Spleen (tissue), 11 donors: ENCODE results near the gene C1orf198. TPM values are rescaled to one million over a fixed set of nuclear protein-coding genes. Genes with fewer than 3 reads are reported as not detected.

Experiments used
- DNase-seq: peaks from one replicate; pipeline ENCODE4 v3.0.0-alpha.2; 2020
- H3K27ac ChIP-seq, 8 donors: fragments of 200-600 bp; sonication (generic) in 7 of 8; 1 replicate in 4 of 8; 2 replicates in 4 of 8; pipeline versions ENCODE4 v1.5.0 to v1.8.0; 2016 to 2021; ENCODE audit warnings: inconsistent platforms in 4 of 8, mild to moderate bottlenecking in 4 of 8, moderate library complexity in 1 of 8
- H3K27me3 ChIP-seq, 7 donors: fragments of 200-600 bp; sonication (generic) in 6 of 7; replicated peaks in 1 of 7; 1 replicate in 4 of 7; 2 replicates in 3 of 7; pipeline versions ENCODE4 v1.5.0 to v1.8.0; 2016 to 2021; ENCODE audit warnings: inconsistent platforms in 3 of 7, mild to moderate bottlenecking in 1 of 7
- H3K36me3 ChIP-seq, 6 donors: fragments of 200-600 bp; sonication (generic) in 5 of 6; 1 replicate in 4 of 6; 2 replicates in 2 of 6; pipeline versions ENCODE4 v1.5.0 to v1.8.0; 2016 to 2021; ENCODE audit warnings: inconsistent platforms in 2 of 6
- H3K4me1 ChIP-seq, 6 donors: fragments of 200-600 bp; sonication (generic) in 5 of 6; 1 replicate in 3 of 6; 2 replicates in 3 of 6; pipeline versions ENCODE4 v1.5.0 to v1.8.0; 2016 to 2021; ENCODE audit warnings: inconsistent platforms in 3 of 6
- H3K4me3 ChIP-seq, 8 donors: fragments of 200-600 bp; sonication (generic) in 7 of 8; 1 replicate in 4 of 8; 2 replicates in 4 of 8; pipeline versions ENCODE4 v1.5.0 to v1.8.0; 2016 to 2021; ENCODE audit warnings: inconsistent platforms in 4 of 8, mild to moderate bottlenecking in 4 of 8, moderate library complexity in 2 of 8
- H3K9me3 ChIP-seq, 8 donors: fragments of 200-600 bp; sonication (generic) in 7 of 8; 1 replicate in 4 of 8; 2 replicates in 4 of 8; pipeline versions ENCODE4 v1.5.0 to v1.8.0; 2016 to 2021; ENCODE audit warnings: inconsistent platforms in 4 of 8
- POLR2A ChIP-seq, 3 donors: fragments of 450-650 bp; IDR thresholded peaks; one replicate each; pipeline ENCODE4 v1.5.1; 2017; ENCODE audit warnings: antibody characterized with exemption in 3 of 3, mild to moderate bottlenecking in 1 of 3
- POLR2AphosphoS5 ChIP-seq, 3 donors: sonication (generic); formaldehyde crosslinking; IDR thresholded peaks; one replicate each; pipeline ENCODE4 v1.5.1; 2017; ENCODE audit warnings: antibody characterized with exemption in 3 of 3
- WGBS, 5 donors: extraction: QIAGEN DNeasy Blood & Tissue Kit in 3 of 5; methylation state at CpG; one replicate each; pipeline versions ENCODE4 v1.1.5 to v1.1.7; 2013 to 2018; 5-methylcytosine and 5-hydroxymethylcytosine counted together
- intact Hi-C: fragments of 100-400 bp; cut with DNase I; formaldehyde crosslinking; loops from one replicate; pipeline ENCODE4 v1.15.0; 2023; ENCODE audit warnings: low total_unique reads
- polyA plus RNA-seq, 3 donors: library from polyadenylated mRNA; stranded (reverse); fragments of 200-250 nt; gene quantifications; one replicate each; pipeline ENCODE4 v1.2.1, GENCODE V29; 2013
- total RNA-seq, 7 donors: library from RNA; depleted of rRNA in 3 of 7; stranded (reverse); fragments of >200 nt in 3 of 7; fragmentation: NEBNext Ultra II Directional in 4 of 7; extraction: Animal tissue kit (Norgen Biotek cat#: 25700) in 4 of 7; gene quantifications; one replicate each; pipeline versions ENCODE4 v1.1.0 to v1.2.1, GENCODE V29; 2016 to 2021
- TF ChIP-seq, protein P1 (sequence below), 11 experiments: fragments of 200-600 bp in 7 of 11; fragments of 450-650 bp in 4 of 11; sonication (generic) in 4 of 11; IDR thresholded peaks in 8 of 11; conservative IDR thresholded peaks in 3 of 11; 1 replicate in 7 of 11; 2 replicates in 4 of 11; pipeline versions ENCODE4 v1.4.0 to v1.8.0; 2016 to 2021; ENCODE audit warnings: antibody characterized with exemption in 11 of 11, inconsistent platforms in 4 of 11, mild to moderate bottlenecking in 1 of 11
- donor health status: healthy with polysubstance abuse.
- donor health status: DM: no; HTN: no; CAD: no; lungs with moderate emphysema.
- donor health status: DM: no; HTN: no; CAD: no.
- donor health status: Bipolar disorder and iron deficiency.
- donor health status: healthy.
- donor health status: DM: no; HTN: no; CAD: no.
- donor health status: DM: yes; HTN: yes; CAD: no.

Gene C1orf198
- total and polyA plus RNA-seq, 10 donors = 5.0 to 32.7 (median 18.4) TPM

DNA sequence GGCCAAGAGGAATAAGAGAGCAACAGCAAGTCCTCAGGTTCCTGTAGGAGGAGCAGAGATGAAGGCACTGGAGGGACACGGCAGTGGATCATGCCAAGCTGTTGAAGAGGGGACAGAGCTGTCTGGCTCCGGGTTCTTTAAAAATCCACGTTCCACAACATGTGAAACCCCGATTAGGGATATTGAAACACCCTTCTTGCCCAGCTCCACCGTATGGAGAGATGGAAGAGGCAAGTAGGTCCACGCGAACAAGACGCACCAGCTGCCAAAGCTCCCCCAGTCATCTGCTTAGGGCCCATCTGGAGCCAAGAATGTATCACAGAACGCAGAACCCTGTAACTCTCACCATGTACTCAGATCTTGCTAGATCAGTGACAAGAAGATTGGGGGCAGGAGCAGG is 3.9 kb downstream of the C1orf198 start:
- H3K36me3 ChIP-seq = no peaks in the 10 kb centered on the region
- peaks cover 0 to 22% (median 0%) of the 10 kb centered on the region in 7 donors for H3K27me3 ChIP-seq
- no peak overlapping the region for H3K4me3 ChIP-seq
- no peak for TF ChIP-seq POLR2A (IDR thresholded peaks at IDR 0.05)
- TF ChIP-seq, protein P1, sequence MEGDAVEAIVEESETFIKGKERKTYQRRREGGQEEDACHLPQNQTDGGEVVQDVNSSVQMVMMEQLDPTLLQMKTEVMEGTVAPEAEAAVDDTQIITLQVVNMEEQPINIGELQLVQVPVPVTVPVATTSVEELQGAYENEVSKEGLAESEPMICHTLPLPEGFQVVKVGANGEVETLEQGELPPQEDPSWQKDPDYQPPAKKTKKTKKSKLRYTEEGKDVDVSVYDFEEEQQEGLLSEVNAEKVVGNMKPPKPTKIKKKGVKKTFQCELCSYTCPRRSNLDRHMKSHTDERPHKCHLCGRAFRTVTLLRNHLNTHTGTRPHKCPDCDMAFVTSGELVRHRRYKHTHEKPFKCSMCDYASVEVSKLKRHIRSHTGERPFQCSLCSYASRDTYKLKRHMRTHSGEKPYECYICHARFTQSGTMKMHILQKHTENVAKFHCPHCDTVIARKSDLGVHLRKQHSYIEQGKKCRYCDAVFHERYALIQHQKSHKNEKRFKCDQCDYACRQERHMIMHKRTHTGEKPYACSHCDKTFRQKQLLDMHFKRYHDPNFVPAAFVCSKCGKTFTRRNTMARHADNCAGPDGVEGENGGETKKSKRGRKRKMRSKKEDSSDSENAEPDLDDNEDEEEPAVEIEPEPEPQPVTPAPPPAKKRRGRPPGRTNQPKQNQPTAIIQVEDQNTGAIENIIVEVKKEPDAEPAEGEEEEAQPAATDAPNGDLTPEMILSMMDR (IDR thresholded peaks at IDR 0.05 in 8 of 11, conservative IDR thresholded peaks at IDR 0.05 in 3 of 11) = no peak
- TF ChIP-seq POLR2AphosphoS5 (IDR thresholded peaks at IDR 0.05) = no peak
- intact Hi-C loops = no loop called here
- H3K9me3 ChIP-seq = no peaks in the 10 kb centered on the region
- H3K27ac ChIP-seq = no peak overlapping the region
- peaks cover 0 to 55% (median 27%) of the 10 kb centered on the region in 6 donors for H3K4me1 ChIP-seq
- 76 to 88% (median 80%) methylated on average over 9 of the region's 9 CpGs for WGBS, 5 donors
- DNase-seq = peak; percentile 20

DNA sequence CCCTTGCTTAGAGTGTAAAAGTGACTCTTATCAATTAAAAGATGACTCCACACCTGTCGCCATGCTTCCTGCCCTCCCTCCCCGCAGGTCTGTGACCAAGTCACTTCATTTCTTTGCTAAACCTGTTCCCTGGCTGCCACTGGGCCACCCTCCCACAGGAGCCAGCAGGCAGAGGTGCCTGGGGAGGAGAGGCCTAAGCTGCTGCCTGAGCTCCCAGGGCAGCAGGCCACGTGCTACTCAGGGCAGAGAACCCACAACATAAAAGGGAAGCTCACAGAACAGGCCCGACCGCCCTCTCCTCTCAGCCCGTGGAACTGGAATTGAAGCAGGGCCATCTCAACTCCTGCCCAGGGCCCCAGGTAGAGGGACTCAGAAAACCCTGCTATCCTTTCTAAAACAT is 4.9 kb downstream of the C1orf198 start:
- H3K27ac ChIP-seq = peak overlapping the region in 1 of 8 donors; percentile 19
- intact Hi-C loops = no loop called here

DNA sequence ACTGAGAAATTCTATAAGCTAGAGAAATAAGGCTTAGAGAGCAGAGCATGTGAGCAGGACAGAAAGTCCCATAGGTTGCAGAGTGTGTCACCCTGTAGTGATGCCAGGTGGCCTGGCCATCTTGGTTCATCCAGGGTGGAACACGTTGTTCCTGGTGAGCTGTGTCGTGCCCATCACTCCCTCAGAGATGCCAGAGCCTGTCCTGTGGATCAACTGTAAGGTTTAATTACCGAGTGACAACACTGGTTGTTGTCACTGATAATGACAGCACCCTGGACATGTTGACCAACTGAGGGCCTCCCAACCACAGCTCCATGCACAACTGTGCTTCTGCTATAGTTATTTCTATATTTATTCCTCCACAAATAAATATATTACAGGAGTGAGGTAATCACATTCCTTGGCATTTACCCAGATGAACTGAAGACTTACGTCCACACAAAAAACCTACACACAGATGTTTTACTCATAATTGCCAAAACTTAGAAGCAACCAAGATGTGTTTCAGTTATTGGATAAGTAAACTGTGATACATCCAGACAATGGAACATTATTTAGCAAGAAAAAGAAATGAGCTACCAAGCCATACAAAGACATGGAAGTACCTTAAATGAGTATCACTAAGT is 6.2 kb downstream of the C1orf198 start:
- Histone ChIP-seq H3K27ac (no peak overlapping the region), H3K9me3 (no peaks in the 10 kb centered on the region), H3K4me1 (peaks cover 0 to 37% (median 16%) of the 10 kb centered on the region in 6 donors), H3K4me3 (no peak overlapping the region), H3K27me3 (peaks cover 0 to 2% (median 0%) of the 10 kb centered on the region in 7 donors), H3K36me3 (no peaks in the 10 kb centered on the region)
- intact Hi-C loops = no loop called here
- WGBS, 5 donors = 84 to 92% (median 90%) methylated on average over 4 of the region's 4 CpGs
- TF ChIP-seq POLR2AphosphoS5 (IDR thresholded peaks at IDR 0.05) (no peak), POLR2A (IDR thresholded peaks at IDR 0.05) (no peak)
- TF ChIP-seq, protein P1 (IDR thresholded peaks at IDR 0.05 in 8 of 11, conservative IDR thresholded peaks at IDR 0.05 in 3 of 11) = no peak
- peak; percentile 25 for DNase-seq

More for the DNA sequence above, 4.9 kb downstream of the C1orf198 start:
- no peaks in the 10 kb centered on the region for H3K36me3 ChIP-seq
- TF ChIP-seq POLR2A (IDR thresholded peaks at IDR 0.05) (no peak), POLR2AphosphoS5 (IDR thresholded peaks at IDR 0.05) (no peak)
- TF ChIP-seq, protein P1 (IDR thresholded peaks at IDR 0.05 in 8 of 11, conservative IDR thresholded peaks at IDR 0.05 in 3 of 11) = no peak
- H3K9me3 ChIP-seq = no peaks in the 10 kb centered on the region
- peak; percentile 64 for DNase-seq
- H3K4me1 ChIP-seq = peaks cover 0 to 46% (median 20%) of the 10 kb centered on the region in 6 donors
- H3K27me3 ChIP-seq = peaks cover 0 to 13% (median 0%) of the 10 kb centered on the region in 7 donors
- no peak overlapping the region for H3K4me3 ChIP-seq
- WGBS, 5 donors = 46 to 50% (median 50%) methylated on average over 6 of the region's 6 CpGs

DNA sequence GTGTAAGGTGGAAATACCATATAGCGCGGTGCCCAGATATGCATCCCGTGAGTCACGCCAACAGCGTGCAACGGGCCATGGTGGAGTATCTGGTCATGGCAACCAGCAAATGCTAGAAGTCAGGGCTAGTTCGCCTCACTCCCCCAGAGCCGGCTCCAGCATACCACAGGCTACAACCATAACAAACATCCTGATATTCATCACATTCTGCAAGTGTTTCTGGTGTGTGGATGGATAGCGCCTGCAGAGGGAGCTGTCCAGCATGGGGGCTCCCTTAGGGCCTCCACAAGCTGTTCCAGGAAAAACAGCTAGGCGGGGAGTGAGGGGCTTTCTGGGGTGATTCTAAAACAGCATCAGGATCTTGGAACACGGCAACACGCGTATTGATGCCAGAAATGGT is 6.8 kb downstream of the C1orf198 start:
- Histone ChIP-seq H3K4me1 (peaks cover 0 to 31% (median 13%) of the 10 kb centered on the region in 6 donors), H3K27ac (no peak overlapping the region), H3K27me3 (no peaks in the 10 kb centered on the region), H3K9me3 (no peaks in the 10 kb centered on the region), H3K36me3 (no peaks in the 10 kb centered on the region), H3K4me3 (no peak overlapping the region)
- TF ChIP-seq POLR2AphosphoS5 (IDR thresholded peaks at IDR 0.05) = no peak
- TF ChIP-seq POLR2A (IDR thresholded peaks at IDR 0.05) = no peak
- TF ChIP-seq, protein P1 (IDR thresholded peaks at IDR 0.05 in 8 of 11, conservative IDR thresholded peaks at IDR 0.05 in 3 of 11) = no peak
- intact Hi-C loops = no loop called here
- WGBS, 5 donors = 92 to 97% (median 94%) methylated on average over 13 of the region's 13 CpGs
- peak; percentile 14 for DNase-seq
